Endothelial cell of umbilical vein (primary cell): ENCODE measurements around the gene BLID.

Source experiments
- GATA2 ChIP-seq: IDR thresholded peaks from 2 replicates; pipeline ENCODE4 v1.7.0; 2011; ENCODE audit warnings: low read depth, mild to moderate bottlenecking, moderate library complexity, mixed read lengths, low read length; ENCODE audit not compliant: insufficient read length, insufficient read depth
- POLR2A ChIP-seq: IDR thresholded peaks from 2 replicates; pipeline ENCODE4 v1.6.1; 2012; ENCODE audit warnings: low read depth, mild to moderate bottlenecking, control low read depth, low read length
- TF ChIP-seq, protein P1 (sequence below), 2 donors: IDR thresholded peaks; 1 replicate in 1 of 2; 2 replicates in 1 of 2; pipeline ENCODE4 v1.5.1; 2011; ENCODE audit warnings: low read length in 2 of 2, mild to moderate bottlenecking in 2 of 2, moderate library complexity in 2 of 2, control low read depth in 1 of 2, inconsistent platforms in 1 of 2, low read depth in 1 of 2; ENCODE audit not compliant: insufficient read depth in 1 of 2; ENCODE audit errors: extremely low read depth in 1 of 2

DNA sequence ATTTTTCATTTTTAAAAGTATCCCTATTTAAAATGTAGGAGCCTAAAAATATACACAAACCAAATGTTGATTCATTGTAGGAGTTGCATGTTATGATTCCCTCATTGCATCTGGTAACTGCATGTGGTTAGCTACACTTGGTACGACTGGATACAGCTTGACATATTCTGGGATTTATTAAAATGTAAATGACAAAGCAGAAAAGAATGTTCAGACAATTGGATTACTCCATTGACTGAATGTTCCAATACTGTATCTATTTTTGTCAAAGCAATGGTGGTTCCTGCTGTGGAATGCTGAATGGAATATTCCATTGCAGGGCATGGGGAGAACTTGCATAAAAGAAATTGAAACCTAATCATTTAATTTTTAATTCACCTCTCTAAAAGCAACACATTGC, 30.8 kb downstream of the BLID start:
- TF ChIP-seq GATA2 (no peak), POLR2A (peak; percentile 52)
- TF ChIP-seq, protein P1, sequence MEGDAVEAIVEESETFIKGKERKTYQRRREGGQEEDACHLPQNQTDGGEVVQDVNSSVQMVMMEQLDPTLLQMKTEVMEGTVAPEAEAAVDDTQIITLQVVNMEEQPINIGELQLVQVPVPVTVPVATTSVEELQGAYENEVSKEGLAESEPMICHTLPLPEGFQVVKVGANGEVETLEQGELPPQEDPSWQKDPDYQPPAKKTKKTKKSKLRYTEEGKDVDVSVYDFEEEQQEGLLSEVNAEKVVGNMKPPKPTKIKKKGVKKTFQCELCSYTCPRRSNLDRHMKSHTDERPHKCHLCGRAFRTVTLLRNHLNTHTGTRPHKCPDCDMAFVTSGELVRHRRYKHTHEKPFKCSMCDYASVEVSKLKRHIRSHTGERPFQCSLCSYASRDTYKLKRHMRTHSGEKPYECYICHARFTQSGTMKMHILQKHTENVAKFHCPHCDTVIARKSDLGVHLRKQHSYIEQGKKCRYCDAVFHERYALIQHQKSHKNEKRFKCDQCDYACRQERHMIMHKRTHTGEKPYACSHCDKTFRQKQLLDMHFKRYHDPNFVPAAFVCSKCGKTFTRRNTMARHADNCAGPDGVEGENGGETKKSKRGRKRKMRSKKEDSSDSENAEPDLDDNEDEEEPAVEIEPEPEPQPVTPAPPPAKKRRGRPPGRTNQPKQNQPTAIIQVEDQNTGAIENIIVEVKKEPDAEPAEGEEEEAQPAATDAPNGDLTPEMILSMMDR (IDR thresholded peaks at IDR 0.05; ENCODE audit: extremely low read depth in 1 of 2, insufficient read depth in 1 of 2, low read depth in 1 of 2, low read length in 2 of 2) = no peak
